ENCODE data around the gene C1orf21.
"Not testable (repeated sequence)": the region's sequence is repeated elsewhere in the genome, so short reads cannot be mapped to it uniquely, and the experiment has no call there.

The C1orf21 gene

DNA sequence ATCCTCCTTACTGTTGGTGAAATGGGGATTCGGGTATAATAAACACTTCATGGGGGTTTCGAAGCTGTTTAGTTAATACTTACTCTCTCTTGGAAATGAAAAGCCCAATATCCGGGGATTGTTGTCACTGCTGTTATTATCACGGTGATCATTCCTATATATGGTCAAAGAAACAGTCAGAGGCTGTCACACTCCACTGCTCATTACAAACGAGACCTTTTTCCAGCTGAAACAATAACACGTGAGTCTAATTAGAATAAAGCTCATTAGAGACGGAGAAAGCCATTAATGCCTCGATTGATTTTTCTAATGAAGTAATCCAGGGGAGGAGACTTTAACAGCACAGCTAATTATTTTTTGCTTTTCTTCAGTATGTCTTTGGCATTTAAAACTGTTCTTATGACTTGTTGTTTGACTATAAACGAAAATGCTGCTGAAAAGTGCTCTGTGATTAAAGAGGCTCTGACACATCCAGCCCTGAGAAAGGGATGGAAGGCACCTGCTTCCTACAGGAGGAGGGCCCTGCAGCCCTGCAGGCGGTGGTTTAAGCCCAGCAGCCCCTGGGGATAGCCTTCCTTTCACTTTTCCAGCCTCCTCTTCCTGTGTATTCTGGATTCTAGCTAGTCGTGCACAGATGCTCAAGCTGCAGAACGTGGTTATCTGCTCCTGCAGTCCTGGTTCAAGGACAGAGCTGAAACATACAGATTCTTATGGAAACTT is 224.2 kb downstream of the C1orf21 start:
- no peak for DNase-seq

DNA sequence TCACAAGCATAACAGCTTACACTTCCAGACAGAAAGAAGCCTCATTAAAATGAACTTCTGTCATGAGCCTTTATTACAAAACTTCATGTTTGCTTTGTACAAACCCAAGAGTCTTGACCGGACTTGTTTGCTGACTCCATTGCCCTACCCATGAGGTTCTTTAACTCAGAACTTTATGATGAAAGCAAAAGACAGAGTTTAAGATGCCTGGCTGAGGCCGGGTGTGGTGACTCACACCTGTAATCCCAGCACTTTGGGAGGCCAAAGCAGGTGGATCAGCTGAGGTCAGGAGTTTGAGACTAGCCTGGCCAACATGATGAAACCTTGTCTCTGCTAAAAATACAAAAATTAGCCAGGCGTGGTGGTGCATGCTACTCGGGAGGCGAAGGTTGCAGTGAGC is 225.4 kb downstream of the C1orf21 start:
- DNase-seq = not testable (repeated sequence)

- DNase-seq = no peak
Observed at GRCh38 chr1:184614667-184615066, 227.8 kb downstream of the C1orf21 start.

DNA sequence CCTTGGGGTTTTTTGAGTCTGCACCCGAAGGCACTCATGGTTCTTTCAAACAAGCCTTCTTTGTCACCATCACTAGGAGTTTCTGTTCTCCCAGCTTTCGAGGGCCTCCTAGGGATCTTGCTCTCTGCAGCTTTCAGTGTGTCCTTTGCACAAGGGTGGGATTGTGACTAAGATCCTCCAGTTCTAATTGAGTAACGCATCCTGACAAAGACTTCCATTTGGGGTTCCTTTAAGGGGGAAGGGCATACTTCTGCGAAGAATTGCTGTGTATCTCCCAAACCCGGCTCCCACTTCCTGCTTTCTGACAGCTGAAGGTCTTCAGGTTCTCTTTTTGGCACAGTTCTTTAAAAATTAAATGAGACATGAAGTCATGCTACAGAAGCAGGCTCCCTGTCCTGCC is 228.5 kb downstream of the C1orf21 start:
- DNase-seq = peak; percentile 12

- no peak for DNase-seq
Observed at GRCh38 chr1:184616504-184616903, 229.7 kb downstream of the C1orf21 start.

- DNase-seq = no peak
Observed at GRCh38 chr1:184617433-184618029, 230.7 kb downstream of the C1orf21 start.

- DNase-seq = no peak
Observed at GRCh38 chr1:184618851-184619250, 232.0 kb downstream of the C1orf21 start.

DNA sequence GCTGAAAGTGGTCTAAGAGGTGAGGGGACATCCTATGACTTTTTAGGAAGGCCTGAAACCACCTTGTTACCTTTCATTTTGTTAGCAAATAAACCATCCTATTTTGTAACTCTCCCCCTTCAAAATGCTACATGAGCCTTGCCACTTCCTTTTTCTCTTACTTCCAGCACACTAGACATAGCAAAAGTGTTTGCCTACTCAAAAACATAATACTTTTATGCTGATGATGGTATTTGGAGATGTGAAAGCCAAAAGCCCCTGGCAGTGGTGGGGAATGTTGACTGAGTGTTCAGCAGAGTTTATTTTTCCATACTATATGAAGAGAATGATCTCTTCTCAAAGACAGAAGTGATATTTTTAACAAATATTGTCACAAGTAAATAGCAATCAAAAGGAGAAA is 233.6 kb downstream of the C1orf21 start:
- no peak for DNase-seq

GRCh38 chr1:184621260-184621659 is 234.4 kb downstream of the C1orf21 start:
- DNase-seq = no peak

GRCh38 chr1:184622136-184622823 is 235.5 kb downstream of the C1orf21 start:
- no peak for DNase-seq

GRCh38 chr1:184623404-184623803 is 236.6 kb downstream of the C1orf21 start:
- DNase-seq = no peak

- DNase-seq = no peak
Observed at GRCh38 chr1:184624051-184624450, 237.2 kb downstream of the C1orf21 start.

GRCh38 chr1:184624626-184625025 is 237.8 kb downstream of the C1orf21 start:
- no peak for DNase-seq

- no peak for DNase-seq
Observed at GRCh38 chr1:184625271-184625670, 238.4 kb downstream of the C1orf21 start.

GRCh38 chr1:184626076-184627006 is 239.5 kb downstream of the C1orf21 start:
- no peak for DNase-seq

DNA sequence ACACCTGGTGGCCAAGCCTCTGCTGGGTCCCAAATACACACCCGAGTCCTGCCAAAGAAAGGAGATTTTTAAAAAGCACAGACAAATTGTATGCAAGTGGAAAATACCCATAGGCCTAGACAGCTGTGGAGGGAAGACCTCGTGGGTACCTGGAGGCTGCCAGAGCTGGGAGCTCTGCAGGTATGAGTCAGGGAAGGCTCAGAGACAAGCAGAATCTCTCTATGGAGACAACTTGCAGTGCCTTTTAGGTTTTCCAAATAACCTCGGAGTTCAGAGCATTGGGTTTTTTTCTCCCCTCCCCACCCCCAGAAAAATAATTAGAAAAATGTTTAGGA is 240.1 kb downstream of the C1orf21 start:
- no peak for DNase-seq

DNA sequence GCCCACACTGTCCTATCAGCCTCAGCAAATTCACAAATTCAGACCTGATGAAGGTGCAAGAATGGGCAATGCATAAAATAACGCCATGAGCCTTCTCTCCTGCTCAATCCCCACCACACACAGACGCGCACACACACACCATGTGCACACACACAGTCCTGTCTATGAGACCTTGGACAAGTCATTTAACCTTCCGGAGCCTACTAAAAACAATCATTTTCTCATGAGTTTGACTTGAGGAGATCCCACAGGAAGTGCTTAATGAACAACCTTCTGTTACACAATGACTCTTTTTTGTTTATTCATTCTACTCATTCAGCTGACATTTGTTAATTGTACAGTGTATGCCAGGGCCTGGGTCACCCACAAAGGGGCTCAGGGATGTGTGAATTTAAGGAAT is 242.4 kb downstream of the C1orf21 start:
- no peak for DNase-seq

DNA sequence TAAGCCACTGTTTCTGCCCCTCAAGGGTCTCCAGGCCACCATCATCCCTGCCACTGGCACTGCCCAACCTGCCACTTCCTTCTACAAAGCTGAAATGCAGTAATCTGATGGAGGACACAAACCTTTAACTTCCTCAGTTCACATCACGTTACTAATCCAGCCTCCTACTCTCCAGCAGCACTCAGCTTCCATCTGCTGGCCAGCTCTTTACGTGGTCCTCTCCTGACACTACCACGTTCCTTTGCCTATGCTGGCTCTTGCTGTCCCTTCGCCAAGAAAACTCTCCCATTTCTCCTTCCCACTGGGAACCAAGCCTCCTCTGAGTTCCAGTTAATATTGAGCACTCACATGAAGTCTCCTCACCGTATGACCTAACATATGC is 243.8 kb downstream of the C1orf21 start:
- no peak for DNase-seq

DNA sequence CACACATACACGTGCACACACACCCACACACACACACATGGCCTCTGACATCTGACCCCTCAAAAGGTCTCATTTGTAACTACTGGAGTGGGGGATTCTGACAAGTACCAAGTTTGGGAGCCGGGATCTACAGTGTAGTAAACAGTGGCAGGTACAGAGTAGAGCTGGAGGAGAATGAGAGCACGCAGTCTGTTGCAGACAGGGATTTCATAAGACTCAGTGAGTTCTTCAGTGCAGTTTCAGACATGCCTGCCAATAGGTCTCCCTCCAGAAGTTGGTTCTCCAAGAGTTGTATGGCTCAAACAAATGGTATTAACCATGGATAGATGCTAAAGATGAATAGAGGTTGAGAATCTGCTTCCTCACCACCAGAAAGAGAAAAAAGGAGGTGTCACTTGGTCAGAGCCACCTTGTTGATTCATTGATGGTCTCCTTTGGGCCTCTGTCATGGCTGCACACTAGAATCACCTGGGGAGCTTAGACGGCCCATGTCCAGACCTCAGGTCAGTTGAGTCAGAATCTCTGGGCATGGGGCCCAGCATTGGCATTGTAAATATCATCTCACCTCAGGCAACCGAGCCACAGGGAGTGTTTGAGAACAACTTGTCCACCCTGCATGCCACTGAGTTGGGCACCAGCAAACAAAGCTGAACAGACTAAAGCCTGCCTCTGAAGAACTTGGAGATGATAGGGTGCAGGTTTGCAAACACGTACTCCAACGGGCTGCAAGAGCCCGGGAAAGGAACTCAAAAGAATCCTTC is 245.8 kb downstream of the C1orf21 start:
- no peak for DNase-seq

DNA sequence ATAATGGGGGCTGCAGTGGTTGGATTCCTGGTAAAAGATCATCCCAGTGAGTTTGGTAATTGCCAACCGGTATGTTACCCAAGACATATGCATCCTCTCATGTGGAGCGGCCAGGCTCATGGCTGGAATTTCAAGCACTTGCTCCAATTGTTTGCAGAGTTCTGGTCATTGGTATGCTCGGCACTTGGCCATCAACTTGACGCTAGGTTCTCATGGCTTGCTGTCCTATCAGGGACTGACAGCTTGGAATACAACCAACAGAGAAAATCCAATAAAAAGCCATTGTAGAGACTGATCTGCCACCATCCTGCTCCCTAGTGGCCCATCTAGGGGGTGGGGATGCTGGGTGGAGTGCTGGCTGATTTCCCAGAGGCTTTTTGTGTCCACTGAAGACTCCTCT is 247.0 kb downstream of the C1orf21 start:
- DNase-seq = no peak

DNA sequence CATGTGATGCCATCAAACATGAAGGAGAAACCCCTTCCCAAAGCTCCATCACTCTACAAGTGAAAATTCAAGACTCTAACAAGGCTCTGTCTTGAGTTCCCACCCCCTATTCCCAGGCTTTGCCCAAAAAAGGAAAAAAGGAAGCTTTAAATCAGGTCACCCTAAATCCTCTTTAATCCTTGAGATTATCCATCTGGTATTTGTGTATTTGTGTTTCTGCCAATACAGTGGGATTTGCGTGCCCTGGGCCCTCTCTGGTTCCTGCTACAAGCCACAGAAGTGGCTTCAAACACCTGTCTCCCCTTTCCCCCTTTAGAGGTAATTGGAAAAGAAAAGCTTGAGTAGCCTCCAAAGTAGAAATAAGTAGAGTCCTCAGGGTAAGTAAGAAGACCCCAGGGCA is 247.5 kb downstream of the C1orf21 start:
- DNase-seq = no peak

- no peak for DNase-seq
Observed at GRCh38 chr1:184635347-184635979, 248.6 kb downstream of the C1orf21 start.

Data from hematopoietic multipotent progenitor cell treated with erythropoietin and hydrocortisone succinate and interleukin-3 and kit ligand, for 6 days (in vitro differentiated cells).